Measurements from ENCODE around the gene TMEM94.
"Not testable (repeated sequence)": the region's sequence is repeated elsewhere in the genome, so short reads cannot be mapped to it uniquely, and the experiment has no call there.

The TMEM94 gene

GRCh38 chr17:75512926-75513640 is 56.6 kb downstream of the TMEM94 start:
- DNase-seq, result no peak

GRCh38 chr17:75513641-75514000 is 57.2 kb downstream of the TMEM94 start:
- no peak for DNase-seq

- no peak for DNase-seq
Measured at GRCh38 chr17:75514299-75514918, 58.0 kb downstream of the TMEM94 start.

- DNase-seq, result no peak
Measured at GRCh38 chr17:75514919-75515495, 58.6 kb downstream of the TMEM94 start.

- peak; percentile 51 to 72 (median 64) for DNase-seq
Measured at GRCh38 chr17:75515496-75516254, 59.2 kb downstream of the TMEM94 start, which contains the start of gene CASKIN2. CASKIN2 (minus strand) TSS chr17:75515537; CDS start chr17:75513804, 1,733 bp downstream.

- peak; percentile 91 to 95 (median 94) for DNase-seq
Measured at GRCh38 chr17:75516255-75516618, 59.8 kb downstream of the TMEM94 start, which contains the start of gene TSEN54. TSEN54 (plus strand) TSS chr17:75516528; CDS start chr17:75516561, 33 bp downstream.

GRCh38 chr17:75516619-75517296 is 60.3 kb downstream of the TMEM94 start:
- DNase-seq, result peak in 3 of 5 donors; percentile 23 to 41 (median 35)

GRCh38 chr17:75517297-75517865 is 60.9 kb downstream of the TMEM94 start:
- DNase-seq, result peak in 2 of 5 donors; percentile 13 to 45

- DNase-seq, result peak in 4 of 5 donors; percentile 18 to 76 (median 33)
Measured at GRCh38 chr17:75518201-75518600, 61.8 kb downstream of the TMEM94 start.

GRCh38 chr17:75518983-75519537 is 62.6 kb downstream of the TMEM94 start:
- DNase-seq, result no peak

GRCh38 chr17:75520413-75520812 is 64.0 kb downstream of the TMEM94 start:
- not testable (repeated sequence) for DNase-seq

- no peak for DNase-seq
Measured at GRCh38 chr17:75521290-75521689, 64.9 kb downstream of the TMEM94 start.

GRCh38 chr17:75521951-75522727 is 65.7 kb downstream of the TMEM94 start:
- no peak for DNase-seq

- no peak for DNase-seq
Measured at GRCh38 chr17:75523647-75524046, 67.2 kb downstream of the TMEM94 start.

GRCh38 chr17:75524269-75524969 is 68.0 kb downstream of the TMEM94 start:
- no peak for DNase-seq

- peak; percentile 76 to 91 (median 82) for DNase-seq
Measured at GRCh38 chr17:75524970-75525805, 68.8 kb downstream of the TMEM94 start, which contains the start of gene LLGL2. LLGL2 (plus strand) TSS chr17:75525697; CDS start chr17:75543427, 17,730 bp downstream.

- DNase-seq, result no peak
Measured at GRCh38 chr17:75525806-75526554, 69.5 kb downstream of the TMEM94 start.

GRCh38 chr17:75526555-75527270 is 70.3 kb downstream of the TMEM94 start:
- DNase-seq, result no peak
